AG20443 (cell line): Measurements from ENCODE around the gene POU4F1.

Source experiments
- DNase-seq: peaks from one replicate; pipeline ENCODE4 v3.0.0; 2012; ENCODE audit warnings: low spot score, mixed read lengths

Gene POU4F1

DNA sequence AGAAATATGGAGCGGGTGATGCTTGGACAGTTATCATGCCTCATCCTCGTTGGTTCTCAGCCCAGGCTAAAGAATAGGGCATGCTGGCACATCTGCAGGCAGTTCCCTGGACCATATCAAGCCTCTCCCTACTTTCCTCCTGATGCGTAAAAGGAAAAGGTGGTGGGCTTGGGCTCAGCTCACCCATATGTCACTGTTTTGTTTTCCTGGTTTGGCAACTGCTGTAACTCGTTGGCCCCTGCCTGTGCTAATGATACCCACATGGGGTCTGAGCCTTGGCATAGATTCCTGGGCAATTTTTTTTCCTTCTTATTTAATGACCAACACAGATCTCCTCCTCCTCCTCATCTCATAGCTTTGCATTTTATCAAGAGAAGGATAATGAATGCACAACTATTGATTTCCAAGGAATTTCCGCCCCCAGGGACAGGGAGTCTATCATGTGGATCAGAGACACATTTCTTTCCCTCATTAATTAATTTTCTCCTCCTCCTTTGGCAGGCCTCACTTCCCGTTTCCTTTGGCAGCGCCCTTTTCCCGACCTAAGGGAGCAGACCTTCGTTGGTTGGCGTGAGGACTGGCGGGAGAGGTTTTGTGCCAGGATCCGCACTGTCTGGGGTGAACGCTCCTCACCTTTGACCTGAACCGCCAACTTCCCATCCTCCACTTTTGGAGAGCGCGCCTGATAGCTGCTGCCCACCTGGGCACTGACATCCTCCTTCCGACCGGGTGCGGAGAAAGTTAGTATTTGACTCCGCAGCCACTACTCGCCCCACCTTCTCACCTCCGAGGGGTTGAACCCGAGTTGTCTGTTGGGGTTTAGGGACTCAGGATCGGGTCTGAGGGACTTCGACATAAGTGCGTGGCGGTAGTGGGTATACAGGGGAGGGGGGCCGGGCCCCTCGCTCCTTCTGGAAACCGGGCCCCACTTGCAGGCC lies 3.4 kb upstream of the POU4F1 start:
- no peak for DNase-seq

DNA sequence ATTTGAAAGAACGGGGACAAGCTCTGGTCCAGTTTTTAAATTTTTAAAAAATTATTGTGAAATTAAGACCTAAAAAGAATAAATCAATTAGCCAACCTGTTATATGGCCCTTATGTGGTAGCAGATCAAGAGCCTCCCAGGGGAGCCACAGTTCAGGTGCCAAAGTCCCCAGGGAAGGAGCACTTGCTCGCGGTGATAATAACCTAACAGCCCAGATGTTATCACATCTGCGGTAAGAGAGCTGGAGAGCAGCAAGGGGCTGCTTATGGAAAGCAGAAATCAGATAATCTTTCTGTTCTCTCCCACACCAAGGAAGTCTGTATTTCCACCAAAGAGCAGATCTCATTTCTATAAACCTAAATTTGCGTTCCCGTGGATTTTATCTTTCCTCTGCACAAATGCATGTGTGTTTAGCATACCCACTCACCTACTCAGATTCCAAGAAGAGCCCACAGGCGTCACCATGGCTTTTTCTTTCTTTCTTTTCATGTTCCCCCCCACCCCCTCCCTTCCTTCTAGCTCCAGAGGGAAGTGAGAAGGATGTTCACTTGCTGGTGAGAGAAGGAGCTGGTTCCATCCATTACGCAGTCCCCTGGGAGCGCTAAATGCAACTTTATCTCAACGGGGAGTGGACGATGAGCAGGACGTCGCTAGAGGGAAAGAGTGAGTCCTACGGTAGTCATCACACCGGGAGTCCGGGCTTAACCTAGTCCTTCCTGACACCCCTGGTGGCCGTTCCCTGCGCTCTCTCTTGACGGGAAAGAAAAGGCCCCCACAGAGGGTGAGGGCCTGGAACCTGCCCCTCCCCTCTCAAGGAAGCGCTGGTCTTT lies 1.6 kb upstream of the POU4F1 start:
- no peak for DNase-seq

DNA sequence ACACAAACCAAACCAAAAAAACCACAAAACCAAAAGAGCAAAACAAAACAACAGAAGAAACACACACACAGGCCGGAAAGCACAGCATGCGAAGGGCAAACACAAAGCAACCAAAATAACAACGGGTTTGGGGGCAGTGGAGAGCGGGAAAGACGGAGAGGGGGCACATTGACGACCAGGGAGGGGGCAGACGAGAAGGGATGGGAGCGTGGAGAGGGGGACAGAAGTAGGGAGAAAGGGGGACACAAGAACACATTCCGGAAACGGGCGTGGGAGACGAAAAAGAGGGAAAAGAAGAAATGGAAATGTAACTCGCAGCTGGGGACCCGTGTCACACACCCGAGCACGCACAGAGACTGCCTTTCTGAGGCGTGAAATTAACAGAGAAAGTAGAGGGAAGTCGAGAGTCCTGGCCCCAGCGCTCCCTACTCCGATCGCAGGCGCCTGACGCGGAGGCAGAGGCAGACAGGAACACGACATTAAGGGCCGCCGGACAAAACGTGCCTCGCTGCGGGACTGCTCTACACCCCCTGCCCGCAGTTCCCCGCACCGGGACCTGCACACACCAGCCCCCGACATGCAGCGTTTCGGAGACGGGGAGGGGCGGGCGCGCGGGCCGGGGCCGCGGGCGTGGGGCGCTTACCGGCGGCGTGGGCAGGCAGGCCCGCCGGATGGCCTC lies 652 bp downstream of the POU4F1 start:
- peak; percentile 22 for DNase-seq

DNA sequence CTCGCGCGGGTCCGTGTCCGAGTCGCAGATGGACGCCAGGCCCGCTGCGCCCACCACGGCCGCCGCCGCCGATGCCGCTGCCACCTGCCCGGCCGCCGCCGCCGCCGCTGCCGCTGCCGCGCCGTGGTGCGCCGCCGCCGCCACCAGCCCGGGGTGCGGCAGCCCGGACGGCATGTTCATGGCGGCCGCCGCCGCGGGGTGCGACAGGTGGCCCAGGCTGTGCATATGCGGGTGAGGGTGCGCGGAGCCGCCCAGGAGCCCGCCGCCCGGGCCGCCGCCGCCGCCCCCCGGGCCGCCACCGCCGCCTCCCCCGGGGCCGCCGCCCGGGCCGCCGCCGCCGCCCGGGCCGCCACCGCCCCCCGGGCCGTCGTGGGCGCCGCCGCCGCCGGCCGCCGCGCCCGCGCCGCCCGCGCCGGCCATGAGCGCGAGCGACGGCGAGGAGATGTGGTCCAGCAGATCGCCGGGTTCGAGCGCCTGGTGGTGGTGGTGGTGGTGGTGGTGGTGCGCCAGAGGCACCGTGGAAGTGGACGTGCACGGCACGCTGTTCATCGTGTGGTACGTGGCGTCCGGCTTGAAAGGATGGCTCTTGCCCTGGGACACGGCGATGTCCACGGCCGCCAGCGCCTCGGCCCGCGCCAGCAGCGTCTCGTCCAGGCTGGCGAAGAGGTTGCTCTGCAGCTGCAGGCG lies 1.3 kb downstream of the POU4F1 start:
- DNase-seq, result peak; percentile 21

DNA sequence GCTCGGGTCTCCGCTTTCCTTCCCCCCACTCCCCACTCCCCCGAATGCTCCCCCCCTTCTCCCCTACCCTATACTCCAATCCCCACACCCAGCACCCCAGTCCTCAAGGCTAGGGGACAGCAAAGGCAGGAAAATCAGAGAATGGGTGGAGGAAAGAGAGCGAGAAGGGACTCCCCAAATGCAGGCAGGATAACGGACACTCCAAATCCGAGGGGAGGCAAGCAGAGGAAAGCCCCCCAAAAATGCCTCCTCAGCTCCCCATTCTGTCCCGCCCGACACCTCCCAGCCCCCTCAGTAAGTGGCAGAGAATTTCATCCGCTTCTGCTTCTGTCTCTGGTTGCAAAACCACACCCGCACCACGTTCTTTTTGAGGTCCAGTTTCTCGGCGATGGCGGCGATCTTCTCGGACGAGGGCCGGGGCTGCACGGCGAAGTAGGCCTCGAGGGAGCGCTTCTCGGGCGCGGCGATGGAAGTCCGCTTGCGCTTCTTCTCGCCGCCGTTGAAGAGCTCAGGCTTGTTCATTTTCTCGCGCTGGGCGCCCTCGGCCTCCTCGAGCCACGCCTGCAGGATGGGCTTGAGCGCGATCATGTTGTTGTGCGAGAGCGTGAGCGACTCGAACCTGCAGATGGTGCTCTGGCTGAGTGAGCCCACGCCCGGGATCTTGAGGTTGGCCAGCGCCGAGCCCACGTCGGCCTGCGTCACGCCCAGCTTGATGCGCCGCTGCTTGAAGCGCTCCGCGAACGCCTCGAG lies 2.1 kb downstream of the POU4F1 start:
- DNase-seq, result no peak

- DNase-seq, result no peak
Measured at GRCh38 chr13:78600280-78600883, 3.0 kb downstream of the POU4F1 start.

DNA sequence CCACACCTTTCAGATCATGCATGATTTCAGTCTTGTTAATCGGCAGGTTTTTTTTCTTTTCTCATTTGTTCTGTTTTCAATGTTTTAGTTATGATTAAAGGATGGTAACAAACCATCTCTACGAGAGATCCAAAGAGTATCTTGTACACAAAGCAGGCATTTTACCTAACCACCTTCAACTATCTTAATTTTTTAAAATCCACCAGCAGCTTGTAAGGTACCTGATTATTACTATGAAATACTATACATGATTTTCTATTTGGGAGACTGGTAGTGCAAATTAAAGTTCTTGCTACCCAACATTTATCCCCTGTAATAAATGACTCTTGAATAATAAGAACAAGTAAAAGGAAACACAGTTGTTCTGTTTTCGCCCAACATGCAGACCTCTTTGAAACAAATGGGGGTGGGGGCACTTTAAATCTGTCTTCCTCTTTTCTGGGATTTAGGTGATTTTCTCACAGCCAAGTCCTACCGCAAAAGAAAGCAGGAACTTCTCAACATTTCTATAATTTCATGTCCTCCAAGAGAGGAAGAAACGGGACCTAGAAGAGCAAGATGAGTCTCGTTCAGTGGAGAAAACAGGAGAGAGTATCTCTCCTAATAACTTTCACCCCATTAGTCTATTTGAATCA lies 3.6 kb downstream of the POU4F1 start:
- no peak for DNase-seq

DNA sequence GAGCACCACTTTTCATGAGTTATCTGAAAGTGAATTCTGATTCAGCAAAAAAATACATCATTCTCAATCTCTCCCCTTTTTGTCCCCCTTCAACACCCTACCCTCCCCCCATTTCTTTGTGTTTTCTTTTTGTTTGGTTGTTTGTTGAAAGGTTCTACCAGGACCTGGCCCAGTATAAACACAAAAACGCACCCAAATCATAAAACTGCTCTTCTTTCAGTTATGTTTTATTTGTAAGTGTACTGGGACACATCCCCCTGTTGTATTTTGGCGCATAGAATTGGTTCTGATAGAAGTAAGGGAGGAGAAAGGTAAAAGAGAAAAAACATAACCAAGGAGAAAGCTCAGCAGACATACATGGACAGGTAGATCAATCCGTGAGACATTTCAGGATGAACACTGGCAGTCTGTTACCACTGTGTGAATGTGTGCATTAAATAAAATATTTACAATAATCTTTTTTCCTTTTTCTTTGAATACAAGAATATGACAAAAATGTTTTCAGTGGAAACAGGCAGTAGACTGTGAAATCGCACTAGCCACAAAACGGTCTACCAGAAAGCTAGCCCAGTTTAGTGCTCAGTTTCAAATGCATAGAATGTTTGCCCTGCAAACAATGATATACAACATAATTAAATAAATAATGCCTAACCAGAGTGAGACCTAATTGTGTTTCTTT lies 4.2 kb downstream of the POU4F1 start:
- no peak for DNase-seq

GRCh38 chr13:78598116-78598781 lies 5.1 kb downstream of the POU4F1 start:
- DNase-seq, result no peak

GRCh38 chr13:78597602-78597932 lies 5.8 kb downstream of the POU4F1 start:
- DNase-seq, result no peak

DNA sequence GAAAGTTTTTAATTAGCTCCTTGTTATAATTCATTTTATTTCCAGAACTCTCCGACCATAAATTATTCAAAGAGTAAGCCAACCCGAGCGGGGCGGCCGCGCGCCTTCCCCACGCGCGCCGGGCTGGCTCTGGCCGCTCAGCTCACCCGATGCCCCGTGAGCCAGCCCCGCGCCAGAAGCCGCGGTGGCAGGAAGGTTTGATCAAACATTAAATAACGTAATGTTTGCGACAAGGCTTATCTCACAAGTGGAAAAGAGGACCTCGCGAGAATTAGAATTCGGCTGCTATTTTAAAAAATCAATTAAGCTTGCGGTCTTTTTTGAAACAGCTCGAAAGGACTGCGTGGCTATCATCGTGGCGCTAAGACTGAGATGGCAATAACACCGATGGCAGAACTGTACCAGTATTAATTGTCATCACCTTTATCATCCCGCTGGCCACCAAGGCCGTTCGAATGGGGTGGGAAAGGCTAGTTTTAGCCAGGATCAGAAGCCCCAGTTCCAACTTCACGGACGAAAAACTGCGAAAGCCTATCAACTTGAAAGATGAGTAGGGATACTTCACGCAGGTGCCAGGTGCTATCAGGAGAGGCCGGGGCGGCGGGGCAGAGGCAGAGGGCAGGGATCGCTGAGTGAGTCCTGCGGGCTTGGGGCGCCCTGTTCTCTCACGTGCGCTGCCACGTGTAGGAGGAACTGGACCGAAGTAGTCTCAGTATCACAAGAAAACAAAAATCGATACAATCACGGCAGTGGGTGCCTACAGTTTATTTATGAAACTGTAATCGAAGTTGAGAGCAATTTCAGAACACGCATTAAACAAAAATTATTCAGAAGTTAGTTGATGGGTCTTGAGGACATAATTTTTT lies 6.4 kb downstream of the POU4F1 start:
- DNase-seq, result no peak

GRCh38 chr13:78596399-78596735 lies 7.0 kb downstream of the POU4F1 start:
- peak; percentile 35 for DNase-seq

DNA sequence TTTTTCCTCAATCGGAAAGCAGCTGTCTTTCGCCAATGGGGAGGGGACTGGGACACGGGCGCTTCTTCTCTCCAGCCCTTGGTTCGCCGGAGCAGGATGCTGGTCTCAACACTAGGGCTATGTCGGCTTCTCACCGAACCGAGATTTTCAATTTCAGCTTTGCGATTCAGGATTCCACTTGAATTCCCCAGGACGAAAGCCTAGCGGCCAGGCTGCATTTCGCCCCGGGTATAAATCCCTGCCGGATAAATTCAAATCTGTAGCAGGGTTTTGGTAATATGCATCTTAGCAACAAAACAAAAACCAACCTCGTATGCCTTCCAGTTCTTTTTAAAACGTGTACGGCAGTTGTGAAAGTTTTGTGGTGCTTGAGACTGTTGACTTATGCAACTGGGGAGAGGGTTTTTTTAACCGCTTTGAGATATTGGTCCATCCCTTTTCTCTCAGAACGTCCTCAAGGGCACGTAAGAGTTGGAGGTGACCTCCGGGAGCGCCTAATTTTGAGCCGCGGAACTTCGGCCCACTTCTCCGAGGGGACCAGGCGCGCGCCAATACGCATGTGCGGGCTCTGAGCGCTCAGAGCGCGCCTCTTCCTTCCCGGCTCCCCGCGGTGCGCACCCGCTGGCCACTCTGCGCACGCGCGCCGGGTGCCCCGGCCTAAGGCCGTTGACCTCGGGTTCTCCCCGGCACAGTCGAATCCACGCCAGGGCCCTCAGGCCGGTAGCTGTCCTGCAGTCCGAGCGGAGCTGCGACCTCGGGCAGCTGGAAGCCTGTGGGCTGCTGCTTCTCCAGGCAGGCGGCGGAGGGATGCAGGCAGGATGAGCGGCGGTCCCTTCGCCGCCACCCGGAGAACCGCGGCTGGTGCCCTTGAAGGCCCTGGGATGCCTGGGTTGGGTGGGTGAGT lies 7.6 kb downstream of the POU4F1 start:
- DNase-seq, result peak; percentile 52

GRCh38 chr13:78594456-78594975 lies 8.8 kb downstream of the POU4F1 start:
- DNase-seq, result no peak

DNA sequence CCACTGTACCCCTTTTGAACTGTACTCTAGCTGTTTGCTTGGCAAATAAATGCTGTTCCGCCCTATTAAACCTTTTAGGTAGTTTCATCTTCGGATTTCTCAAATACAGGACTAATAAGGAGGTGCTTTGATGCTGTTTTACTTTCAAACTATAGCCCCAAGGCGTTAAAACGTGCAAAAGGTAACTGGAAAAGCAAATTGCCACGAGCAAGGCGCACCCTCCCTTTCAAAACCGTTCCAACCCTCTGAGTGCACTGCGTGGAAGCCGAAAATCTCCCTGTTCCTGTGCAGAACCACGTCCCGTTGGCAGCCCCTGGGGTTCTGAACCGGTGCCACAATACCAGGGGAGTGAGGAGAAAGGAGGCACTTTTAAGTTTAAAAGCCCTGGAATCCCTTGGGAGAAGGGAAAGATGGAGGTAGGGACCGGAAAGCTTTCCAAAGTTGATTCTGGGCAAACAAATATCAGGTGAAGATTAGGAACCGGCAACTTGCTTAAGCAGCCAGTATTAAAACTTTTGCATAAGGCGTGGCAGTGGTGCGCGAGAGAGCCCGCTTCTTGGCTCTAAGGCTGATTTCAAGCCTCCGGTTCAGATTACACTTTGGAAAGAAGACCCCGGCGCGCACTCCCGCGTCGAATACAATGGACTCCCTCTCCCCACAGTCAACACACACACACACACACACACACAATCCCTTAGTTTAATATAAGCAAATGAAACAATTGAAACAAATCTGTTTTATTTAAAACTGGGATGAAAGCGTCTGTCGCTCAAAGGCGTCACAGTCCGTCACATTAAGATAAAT lies 9.5 kb downstream of the POU4F1 start:
- no peak for DNase-seq

DNA sequence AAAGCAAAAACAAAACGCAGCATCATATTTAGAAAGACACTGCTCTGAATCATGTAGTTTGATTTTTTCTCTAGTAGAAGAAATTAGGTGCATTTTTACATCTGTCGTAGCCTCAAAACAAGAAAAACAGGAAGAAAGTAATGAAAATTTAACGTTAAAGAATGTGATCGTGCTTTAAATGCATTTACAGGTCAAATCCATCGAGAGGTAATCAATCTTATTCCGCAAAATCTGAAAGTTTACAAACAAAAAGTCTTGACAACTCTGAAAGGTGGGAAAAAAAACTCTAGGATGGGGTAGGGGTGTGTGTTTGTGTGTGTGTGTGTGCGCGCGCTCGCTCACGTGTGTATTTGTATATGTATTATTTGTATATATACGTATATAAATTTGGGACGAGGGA lies 10.2 kb downstream of the POU4F1 start:
- DNase-seq, result no peak
